ENCODE measurements around the gene SLC25A26.
"Not testable (repeated sequence)": the region's sequence is repeated elsewhere in the genome, so short reads cannot be mapped to it uniquely, and the experiment has no call there.

The SLC25A26 gene

DNA sequence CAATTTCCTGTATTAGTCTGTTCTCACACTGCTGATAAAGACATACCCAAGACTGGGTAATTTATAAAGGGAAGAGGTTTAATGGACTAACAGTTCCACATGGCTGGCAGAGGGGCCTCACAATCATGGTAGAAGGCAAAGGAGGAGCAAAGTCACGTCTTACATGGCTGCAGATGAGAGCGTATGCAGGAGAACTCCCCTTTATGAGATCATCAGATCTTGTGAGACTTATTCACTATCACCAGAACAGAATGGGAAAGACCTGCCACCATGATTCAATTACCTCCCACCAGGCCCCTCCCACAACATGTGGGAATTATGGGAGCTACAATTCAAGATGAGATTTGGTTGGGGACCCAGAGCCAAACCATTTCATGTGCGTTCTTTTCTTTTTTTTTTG, 5.3 kb downstream of the SLC25A26 start:
- DNase-seq (ENCODE audit: low read depth in 2 of 2, low spot score in 1 of 2) = not testable (repeated sequence)

DNA sequence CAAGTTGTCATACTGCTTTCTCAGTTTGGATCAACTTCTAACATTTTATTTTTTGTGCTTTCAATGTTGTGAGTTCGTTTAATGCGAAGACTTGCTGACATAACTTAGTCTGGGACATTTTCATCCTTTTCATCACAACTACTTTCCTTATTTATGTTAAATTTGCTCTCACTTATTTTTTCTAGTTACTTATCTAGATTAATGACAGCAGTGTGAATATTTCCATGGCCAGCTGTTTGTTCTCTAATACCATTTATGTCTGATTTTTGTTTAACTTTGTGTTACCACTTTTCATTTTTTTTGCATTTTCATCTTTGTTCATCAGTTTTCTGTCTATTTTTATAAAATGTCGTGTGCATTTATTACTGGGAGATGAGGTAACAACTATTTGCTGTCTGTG, 6.2 kb downstream of the SLC25A26 start:
- DNase-seq (ENCODE audit: low read depth in 2 of 2, low spot score in 1 of 2) = no peak

DNA sequence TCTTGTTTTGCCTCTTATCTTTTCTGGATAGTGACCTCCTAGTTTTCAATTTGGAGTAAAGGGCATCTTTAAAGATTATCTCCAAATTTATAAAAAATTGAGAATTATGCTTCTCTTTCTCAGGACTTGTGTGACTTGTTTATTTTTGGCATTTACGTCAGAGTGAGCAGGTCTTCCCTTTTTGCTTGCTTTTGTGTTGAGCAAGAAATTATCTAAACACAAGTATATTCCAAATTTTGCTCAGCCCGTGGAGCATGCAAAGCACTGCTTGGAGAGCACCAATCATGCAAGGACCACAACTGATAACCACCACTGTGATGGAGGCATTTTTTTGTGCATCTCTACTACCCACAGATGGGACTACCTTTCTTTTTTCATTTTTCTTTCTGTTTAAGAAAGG, 7.1 kb downstream of the SLC25A26 start:
- DNase-seq (ENCODE audit: low read depth in 2 of 2, low spot score in 1 of 2) = no peak

DNA sequence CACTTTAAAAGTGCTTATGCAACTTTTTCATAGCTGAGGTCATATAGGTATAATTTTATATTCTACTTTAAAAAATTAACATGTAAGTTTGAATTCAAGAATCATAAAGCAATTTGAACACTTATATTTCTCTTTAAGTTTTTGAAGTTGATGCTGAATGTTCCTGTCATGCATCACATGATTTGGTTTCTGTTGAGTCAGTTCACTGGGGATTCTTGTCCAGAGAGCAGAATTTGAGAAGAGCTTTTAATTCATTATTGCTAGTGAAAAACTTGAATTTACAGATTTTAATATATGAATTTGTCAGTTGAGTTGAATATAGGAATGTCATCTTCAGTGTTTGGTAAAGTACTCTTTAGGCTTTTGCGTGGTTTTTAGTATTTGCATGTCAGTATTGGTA, 7.9 kb downstream of the SLC25A26 start:
- no peak for DNase-seq (ENCODE audit: low read depth in 2 of 2, low spot score in 1 of 2)

DNA sequence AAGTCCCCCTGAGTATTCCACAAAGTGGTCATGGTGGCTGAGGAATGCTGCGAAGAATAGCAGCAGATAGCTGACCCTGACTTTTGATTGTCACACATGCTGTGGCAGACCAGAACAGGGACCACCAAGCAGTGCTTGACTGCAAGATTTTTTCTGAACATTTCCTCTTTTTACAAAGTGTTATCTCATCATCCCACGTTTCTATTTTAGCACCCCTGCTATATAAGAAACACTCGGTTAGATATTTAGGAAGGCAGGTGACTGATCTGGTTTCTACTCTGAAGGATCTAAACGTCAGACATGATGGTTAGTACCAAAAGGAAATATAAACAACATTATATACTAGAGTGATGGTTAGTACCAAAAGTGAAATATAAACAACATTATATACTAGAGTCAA, 9.1 kb downstream of the SLC25A26 start:
- DNase-seq (ENCODE audit: low read depth in 2 of 2, low spot score in 1 of 2) = no peak

DNA sequence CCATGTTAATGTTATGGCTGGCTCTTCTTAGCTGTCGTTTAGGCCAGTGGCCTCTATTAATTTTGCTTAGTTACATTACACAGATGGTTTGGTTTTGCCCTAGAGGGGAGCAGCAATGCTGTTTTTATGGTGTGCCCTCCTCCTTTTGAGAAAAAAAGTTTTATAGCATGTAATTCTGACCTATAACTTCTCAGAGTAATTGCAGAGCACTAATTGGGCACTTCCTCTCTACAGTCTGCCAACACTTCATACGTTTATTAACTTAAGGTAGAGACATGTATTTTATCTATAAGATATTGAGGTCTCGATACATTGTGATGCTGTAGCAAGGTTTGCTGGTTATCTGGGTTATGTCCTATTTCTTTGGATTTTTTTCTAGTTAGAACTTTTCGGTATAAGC, 12.2 kb downstream of the SLC25A26 start:
- DNase-seq (ENCODE audit: low read depth in 2 of 2, low spot score in 1 of 2) = no peak

DNA sequence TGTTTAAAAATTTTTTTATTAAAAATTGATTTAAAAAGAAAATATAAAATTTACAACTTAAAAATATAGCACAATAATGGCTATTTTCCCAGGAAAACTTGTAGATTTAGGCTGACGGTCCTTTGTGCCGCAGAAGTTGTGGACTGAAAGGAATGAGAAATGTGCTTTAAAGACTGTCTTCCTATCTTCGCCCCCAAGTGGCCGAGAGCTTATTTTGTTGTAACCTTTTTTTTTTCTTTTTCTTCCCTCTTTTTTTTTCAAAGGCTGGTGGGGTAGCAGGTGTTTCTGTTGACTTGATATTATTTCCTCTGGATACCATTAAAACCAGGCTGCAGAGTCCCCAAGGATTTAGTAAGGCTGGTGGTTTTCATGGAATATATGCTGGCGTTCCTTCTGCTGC, 15.5 kb downstream of the SLC25A26 start:
- DNase-seq (ENCODE audit: low read depth in 2 of 2, low spot score in 1 of 2) = no peak

DNA sequence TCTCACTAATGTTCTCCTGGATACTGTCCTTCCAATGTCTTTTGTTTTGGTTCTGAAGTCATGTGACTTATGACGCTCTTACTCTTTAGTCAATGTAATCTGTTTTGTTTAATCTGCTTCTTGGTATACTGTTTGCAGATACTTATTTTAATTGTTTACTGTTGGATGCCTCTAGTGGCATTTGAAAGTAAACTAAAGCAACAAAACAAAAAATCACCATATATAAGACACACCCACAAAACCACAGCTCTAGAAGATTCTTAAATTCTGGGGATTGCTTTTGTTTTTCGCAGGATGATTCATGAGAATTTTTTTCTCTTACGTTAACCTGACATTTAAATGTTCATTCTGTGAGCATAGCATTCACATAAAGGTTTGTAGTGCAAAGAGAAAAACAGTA, 16.8 kb downstream of the SLC25A26 start:
- no peak for DNase-seq (ENCODE audit: low read depth in 2 of 2, low spot score in 1 of 2)

DNA sequence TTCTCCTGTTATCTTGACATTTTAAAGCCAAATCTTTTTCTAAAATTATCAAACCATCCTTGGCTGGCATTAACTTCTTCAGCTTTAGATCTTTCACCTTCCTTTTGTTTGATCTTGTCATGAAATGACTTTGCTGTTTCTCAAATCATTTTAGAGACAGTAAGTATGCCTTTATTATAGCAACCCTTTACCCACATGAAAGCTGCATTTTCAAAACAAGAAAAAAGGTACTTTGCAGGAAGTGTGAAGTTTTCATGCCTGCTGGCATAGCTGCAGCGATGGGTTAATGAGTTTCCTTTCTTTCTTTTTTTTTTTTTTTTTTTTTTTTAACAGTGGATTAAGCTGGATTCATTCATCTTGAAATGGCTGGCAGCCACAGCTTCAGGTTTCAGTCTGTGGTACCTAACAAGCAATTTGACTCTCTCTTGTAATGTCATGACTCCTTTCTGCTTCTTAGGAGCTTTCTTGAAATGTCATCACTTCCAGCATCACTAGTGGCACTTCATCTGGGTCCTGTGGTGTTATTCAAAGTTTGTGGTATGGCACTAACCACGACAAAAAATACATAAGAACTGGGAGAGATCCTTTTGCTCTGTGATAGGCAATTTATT, 18.8 kb downstream of the SLC25A26 start:
- DNase-seq (ENCODE audit: low read depth in 2 of 2, low spot score in 1 of 2) = no peak

DNA sequence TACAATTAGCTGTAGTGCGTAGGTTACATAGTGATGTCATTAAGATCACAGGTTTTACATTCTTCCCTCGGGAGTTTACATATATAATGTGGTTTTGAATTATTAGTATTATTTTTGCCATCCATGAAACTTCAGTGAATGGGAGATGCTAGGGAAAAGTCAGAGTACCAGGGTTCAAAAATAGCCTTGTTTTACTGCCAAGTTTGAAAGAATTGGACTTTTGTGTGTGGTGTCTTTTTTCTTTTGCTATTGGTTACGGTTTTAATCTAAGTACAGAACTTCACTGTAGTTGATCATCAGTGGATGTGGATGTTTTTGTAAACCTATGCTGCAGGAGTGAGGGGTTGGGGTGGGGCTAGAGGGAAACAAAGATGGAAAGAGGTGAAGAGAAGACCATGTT, 20.7 kb downstream of the SLC25A26 start:
- no peak for DNase-seq (ENCODE audit: low read depth in 2 of 2, low spot score in 1 of 2)

DNA sequence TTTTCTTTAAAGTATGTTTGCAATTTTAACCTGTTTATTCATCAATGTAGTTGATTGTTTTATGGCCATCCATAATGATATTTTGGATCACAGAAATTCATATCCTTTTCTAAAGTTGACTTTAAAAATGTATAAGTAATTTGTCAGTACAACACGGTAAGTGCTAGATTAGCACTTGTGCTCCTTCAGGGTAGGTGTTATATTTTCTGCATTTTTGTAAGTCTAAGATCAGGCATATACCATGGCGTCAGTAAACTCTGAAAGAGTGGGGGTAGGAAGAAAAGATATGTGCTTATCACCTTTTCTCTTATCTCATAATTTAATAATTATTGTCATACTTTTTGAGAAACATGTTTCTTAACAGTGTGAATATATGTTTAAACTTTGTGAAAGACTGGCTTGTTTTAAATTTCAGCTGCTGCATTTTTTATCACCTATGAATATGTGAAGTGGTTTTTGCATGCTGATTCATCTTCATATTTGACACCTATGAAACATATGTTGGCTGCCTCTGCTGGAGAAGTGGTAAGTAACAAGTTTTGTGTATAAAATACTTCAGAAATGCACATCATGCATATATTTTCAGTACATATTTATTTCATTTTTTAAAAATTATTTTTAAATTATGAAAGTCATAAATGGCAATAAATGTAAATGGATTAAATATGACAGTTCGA, 22.1 kb downstream of the SLC25A26 start:
- DNase-seq (ENCODE audit: low read depth in 2 of 2, low spot score in 1 of 2) = no peak

DNA sequence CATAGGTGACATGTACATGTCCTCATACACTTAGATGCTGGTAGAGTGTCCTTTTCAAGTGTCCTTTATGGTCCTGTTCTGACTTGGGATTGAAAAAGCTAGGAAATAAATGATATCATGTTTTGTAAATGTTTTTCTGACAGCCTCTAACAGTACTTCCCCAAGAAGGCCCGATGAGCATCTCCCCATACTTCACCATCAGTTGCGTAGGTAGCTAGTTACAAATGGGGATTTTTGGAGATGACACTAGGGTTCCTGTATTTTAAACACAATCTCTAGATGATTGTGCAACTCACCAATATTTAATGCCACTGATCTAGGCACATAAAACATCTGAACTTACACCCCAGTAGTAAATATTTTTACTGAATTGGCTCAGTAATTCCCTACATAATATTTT, 27.8 kb downstream of the SLC25A26 start:
- DNase-seq (ENCODE audit: low read depth in 2 of 2, low spot score in 1 of 2) = no peak

DNA sequence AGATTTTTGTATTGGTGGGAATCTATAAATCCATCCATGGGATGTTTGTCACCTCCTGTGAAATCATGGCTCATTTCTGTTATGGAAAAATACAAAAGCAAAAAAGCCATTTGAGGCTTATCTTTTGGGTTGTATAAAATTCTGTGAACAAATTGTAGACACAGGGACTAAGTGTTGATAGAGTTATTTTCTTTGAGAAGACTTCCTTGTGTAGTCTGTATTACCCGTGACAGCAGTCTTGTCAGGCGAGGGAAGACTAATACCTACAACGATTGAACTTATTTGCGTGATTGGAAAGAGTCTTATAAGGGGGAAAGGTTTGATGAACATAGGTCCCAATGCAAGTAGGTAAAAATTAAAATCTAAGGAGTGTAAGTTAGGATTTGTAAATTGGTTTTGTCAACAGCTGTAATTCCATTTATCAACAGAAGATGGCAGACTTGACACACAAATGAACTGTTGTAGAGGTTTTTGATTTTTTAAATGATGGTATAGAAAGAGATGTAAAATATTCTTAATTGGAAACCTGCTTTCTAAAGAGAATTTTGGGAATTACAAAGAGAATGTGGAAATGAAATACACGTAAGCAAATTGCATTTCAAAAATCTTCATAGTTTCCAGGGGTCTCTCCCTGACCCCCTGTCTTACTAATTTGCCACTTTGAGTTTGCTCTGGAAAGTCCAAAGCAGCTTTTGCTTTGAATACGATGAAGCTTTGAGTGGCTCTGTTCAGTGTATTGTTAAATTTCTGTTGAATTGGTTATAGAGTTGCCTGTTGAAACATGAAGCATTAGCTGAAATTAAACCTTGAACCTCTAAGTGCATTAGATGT, 33.2 kb downstream of the SLC25A26 start:
- no peak for DNase-seq (ENCODE audit: low read depth in 2 of 2, low spot score in 1 of 2)

DNA sequence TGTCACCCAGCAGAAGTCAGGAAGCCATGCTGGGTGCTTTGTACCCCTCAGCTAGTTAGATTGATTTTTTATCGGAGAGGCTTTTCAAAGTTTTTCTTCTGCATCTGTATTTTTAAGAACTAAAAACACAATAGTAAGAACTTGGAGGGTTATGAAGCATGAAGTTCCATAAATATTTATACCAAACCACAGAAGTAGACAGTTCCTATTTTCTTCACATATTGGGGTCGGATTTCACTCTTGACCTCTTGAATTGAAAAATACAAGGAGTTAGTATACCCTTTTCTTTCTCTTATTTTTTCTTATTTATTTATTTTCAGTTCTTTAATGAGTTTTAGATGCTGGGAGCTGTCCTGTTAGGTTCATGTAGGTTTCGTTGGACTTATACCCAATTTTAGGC, 35.1 kb downstream of the SLC25A26 start:
- DNase-seq (ENCODE audit: low read depth in 2 of 2, low spot score in 1 of 2) = no peak

DNA sequence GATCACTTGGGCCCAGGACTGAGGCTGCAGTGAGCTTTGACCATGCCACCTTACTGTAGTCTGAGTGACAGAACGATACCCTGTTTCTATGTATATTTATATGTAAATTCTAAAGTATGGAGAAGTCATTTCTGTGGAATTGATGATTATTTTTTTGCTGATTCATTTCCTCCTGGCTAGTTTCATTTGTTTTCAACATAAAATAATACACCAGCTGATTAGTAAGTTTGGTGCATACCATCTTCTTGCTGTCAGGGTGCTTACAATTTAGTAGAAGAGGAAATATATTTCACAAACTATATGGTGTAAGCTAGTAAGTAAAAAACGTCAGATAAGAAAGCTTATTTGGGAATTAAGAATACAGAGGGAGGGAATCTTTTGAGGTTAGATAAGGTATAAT, 36.0 kb downstream of the SLC25A26 start:
- DNase-seq (ENCODE audit: low read depth in 2 of 2, low spot score in 1 of 2) = no peak

DNA sequence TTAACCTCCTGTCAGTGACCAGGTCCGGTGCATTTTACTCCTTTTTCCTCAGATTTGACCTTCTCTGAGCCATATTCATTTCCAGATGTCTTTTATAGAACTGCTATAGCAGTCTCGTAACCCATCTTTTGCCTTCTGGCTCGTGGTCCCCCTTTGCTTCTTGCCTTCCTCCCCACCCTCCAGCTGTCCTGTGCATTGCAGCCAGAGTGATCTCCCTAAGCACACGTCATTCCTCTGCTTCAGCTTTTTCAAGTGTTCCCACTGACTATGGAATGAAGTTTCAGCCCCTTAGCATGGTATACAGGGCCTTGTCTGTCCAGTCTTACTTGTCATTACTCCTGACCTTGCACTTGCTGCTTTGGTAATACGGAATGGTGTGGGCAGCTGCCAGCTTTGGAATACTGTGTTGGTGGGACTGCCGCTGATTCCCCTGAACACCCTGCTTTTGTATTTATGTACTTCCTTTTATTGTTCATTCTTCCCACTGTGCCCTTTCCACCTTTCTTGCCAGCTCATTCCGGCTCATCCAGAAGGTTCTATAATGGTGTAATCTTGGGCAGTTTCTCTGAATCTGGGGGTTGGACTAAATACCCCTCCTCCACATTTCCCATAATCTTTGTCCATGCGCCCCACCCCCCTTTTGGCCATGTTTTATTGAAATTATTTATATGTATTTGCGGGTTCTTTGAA, 38.9 kb downstream of the SLC25A26 start:
- no peak for DNase-seq (ENCODE audit: low read depth in 2 of 2, low spot score in 1 of 2)

DNA sequence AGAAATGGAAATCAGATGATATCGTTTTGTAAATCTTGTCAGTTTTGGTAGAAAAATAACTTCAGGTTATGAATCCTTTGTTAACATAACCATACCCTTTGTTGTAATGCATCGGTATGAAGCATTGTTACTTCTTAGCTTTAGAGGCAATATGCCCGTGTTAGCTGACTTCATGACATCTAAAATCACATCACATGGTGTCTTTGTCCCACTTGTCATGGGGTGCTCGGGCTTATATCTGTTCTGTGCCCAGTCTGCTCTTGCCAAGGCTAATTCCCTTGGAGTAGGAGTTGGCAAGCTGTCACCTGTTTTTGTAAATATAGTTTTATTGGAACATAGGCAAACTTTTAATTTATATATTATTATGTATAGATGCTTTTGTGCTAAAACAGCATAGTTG, 39.6 kb downstream of the SLC25A26 start:
- DNase-seq (ENCODE audit: low read depth in 2 of 2, low spot score in 1 of 2) = no peak

DNA sequence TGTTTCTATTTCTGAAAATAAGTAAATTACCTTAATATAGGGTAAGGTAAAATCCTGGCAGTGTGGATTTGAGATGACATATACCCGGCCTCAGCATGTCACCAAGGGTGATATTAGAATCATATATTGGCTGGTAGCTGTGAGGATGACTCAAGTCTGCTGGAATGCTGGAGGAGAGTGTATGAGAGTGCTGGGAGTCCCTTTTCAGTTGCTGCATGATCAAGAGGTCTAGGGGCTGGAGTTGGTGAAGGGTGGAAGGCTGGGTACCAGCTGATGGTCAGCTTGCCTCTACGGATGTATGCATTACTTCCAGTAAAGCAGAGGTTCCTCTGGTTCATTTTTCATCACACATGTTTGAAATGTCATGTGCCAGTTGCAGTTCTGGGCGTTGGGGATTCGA, 40.6 kb downstream of the SLC25A26 start:
- no peak for DNase-seq (ENCODE audit: low read depth in 2 of 2, low spot score in 1 of 2)

DNA sequence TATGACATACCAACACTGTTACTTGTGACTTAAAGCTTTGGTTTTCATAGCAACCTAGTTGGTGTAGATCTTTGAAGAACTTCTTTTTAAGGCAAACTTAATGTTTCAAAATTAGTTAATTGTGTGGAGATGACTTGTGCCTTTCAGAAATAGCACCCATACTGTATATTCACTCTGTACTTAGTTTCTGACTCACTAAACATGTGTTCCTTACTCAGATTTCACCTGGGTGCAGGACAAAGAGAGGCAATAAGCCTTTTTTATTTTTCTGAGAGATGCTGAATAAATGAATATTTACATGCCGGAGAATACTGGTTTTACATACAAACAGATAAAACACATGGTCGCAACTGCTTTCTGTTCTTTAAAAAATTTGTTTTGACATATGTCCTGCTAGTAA, 44.8 kb downstream of the SLC25A26 start:
- DNase-seq (ENCODE audit: low read depth in 2 of 2, low spot score in 1 of 2) = no peak

DNA sequence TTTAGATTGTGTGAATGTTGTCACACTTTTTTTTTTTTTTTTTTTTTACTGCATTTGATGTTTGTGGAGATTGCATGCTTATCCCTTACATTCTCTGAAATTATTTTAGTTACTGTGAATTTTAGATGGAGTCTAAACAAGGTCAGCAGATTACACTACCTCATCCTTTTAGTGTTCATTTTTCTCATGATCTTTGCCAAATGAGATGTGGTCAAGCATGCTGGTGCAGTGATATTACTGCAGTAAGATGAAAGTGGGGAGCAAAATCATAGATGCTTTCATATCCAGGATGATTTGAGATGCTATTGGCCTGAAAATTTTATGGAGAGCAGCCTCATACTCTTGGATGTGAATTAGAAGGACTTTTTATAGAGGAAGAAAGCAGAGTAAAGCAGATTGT, 45.8 kb downstream of the SLC25A26 start:
- DNase-seq (ENCODE audit: low read depth in 2 of 2, low spot score in 1 of 2) = no peak

DNA sequence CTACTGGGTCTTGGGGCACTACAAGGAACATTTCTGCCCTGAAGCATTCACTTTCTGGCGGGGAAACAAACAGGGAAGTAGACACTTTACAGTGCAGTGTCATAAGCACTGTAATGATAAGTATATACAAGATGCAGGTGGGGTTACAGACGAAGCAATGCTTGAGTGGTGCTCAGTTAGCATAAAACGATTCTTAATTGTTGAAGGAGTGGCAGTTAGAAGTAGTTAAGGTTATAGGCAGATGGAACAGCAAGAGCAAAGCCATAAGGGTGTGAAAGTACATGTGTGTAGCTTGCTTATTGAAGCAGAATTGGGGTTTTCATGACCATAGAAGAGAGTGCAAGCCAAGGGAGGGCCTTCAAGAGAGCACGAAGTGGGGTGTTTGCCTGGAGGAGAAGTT, 46.2 kb downstream of the SLC25A26 start:
- DNase-seq (ENCODE audit: low read depth in 2 of 2, low spot score in 1 of 2) = no peak

DNA sequence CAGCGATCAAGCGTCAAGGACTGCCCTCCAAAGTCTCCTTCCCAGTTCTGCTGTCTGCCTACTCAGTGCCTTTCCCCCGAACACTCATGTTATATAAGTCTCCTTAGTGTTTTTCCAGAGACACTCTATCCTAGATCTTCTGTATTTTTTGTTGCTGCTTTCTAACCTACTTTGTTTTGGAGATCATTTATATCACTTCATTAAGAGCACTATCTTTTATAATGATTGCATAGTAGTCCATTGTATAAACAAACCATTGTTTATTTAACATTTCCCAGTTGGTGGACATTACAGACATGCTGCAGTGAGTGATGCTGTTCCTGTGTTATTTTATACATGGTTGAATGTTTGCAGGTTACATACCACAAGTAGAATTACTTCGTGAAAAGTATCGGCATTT, 47.1 kb downstream of the SLC25A26 start:
- DNase-seq (ENCODE audit: low read depth in 2 of 2, low spot score in 1 of 2) = no peak
